Measurements from ENCODE around the gene A2ML1.

A2ML1 gene

DNA sequence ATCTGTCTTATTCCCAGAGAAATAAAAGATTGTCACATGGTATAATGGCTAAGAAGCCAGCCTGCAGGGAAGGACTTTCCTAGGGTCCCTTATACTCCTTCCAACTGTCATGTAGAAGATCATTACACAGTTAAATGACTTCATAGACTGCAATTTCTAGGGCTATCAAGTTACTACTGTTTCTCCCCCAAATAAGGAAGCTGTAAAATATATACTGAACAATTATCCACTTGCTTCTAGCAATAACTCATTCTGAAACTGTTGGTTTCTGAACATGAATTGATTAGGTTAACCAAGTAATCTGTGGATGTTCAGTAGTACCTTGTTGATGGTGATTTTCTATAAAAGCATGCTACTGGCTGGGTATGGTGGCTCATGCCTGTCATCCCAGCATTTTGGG lies 44.6 kb downstream of the A2ML1 start:
- H3K27ac ChIP-seq: no peak overlapping the region
- no peaks in the 10 kb centered on the region for H3K9me3 ChIP-seq
- no peak overlapping the region for H3K4me3 ChIP-seq (ENCODE audit: low read depth in 1 of 2, low read length in 1 of 2)
- no peak for TF ChIP-seq CTCF (IDR thresholded peaks at IDR 0.05)
- no peaks in the 10 kb centered on the region for H3K4me1 ChIP-seq (ENCODE audit: control insufficient read depth in 1 of 2, insufficient read depth in 1 of 2, low read depth in 1 of 2, low read length in 1 of 2)
- no peaks in the 10 kb centered on the region for H3K27me3 ChIP-seq
- no peaks in the 10 kb centered on the region for H3K36me3 ChIP-seq

DNA sequence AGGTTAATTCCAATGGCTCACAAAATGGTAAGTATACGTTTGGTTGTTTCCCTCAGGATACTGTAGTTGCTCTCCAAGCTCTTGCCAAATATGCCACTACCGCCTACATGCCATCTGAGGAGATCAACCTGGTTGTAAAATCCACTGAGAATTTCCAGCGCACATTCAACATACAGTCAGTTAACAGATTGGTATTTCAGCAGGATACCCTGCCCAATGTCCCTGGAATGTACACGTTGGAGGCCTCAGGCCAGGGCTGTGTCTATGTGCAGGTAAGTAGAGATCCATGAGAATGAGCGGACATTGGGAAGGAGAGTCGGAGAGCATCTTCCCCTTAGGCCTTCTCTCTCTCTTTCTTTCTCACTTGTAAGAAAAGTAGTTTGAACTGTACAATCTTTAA lies 45.4 kb downstream of the A2ML1 start:
- H3K4me3 ChIP-seq (ENCODE audit: low read depth in 1 of 2, low read length in 1 of 2): no peak overlapping the region
- no peaks in the 10 kb centered on the region for H3K27me3 ChIP-seq
- no peaks in the 10 kb centered on the region for H3K4me1 ChIP-seq (ENCODE audit: control insufficient read depth in 1 of 2, insufficient read depth in 1 of 2, low read depth in 1 of 2, low read length in 1 of 2)
- no peak overlapping the region for H3K27ac ChIP-seq
- no peak for TF ChIP-seq CTCF (IDR thresholded peaks at IDR 0.05)
- H3K36me3 ChIP-seq: no peaks in the 10 kb centered on the region
- no peaks in the 10 kb centered on the region for H3K9me3 ChIP-seq

DNA sequence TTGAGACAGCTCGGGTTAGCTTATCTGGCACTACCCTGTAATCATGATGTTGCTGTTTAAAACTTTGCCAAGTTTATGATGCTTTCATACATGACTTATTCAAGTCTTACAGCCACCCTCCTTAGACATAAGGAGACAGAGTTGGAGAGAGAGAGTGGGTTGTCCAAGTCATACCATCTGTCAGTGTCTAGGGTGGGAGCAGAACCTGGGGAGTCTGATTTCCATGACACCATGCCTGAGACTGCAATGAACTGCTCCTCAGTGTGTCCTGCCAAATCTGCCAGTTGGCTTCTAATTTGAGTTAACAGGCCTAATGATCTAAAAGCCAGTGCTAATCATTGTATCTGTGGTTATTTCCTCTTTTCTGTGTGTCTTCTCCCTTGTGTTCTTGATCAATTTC lies 48.2 kb downstream of the A2ML1 start:
- Histone ChIP-seq H3K27ac (no peak overlapping the region), H3K27me3 (no peaks in the 10 kb centered on the region), H3K4me1 (ENCODE audit: control insufficient read depth in 1 of 2, insufficient read depth in 1 of 2, low read depth in 1 of 2, low read length in 1 of 2) (no peaks in the 10 kb centered on the region), H3K9me3 (no peaks in the 10 kb centered on the region), H3K36me3 (no peaks in the 10 kb centered on the region), H3K4me3 (ENCODE audit: low read depth in 1 of 2, low read length in 1 of 2) (no peak overlapping the region)
- TF ChIP-seq CTCF (IDR thresholded peaks at IDR 0.05): no peak

- Histone ChIP-seq H3K9me3 (no peaks in the 10 kb centered on the region), H3K27me3 (no peaks in the 10 kb centered on the region), H3K27ac (no peak overlapping the region), H3K36me3 (no peaks in the 10 kb centered on the region), H3K4me3 (ENCODE audit: low read depth in 1 of 2, low read length in 1 of 2) (no peak overlapping the region), H3K4me1 (ENCODE audit: control insufficient read depth in 1 of 2, insufficient read depth in 1 of 2, low read depth in 1 of 2, low read length in 1 of 2) (no peaks in the 10 kb centered on the region)
- no peak for TF ChIP-seq CTCF (IDR thresholded peaks at IDR 0.05)
Observed at GRCh38 chr12:8871068-8871467, 48.6 kb downstream of the A2ML1 start.

- H3K27me3 ChIP-seq: no peaks in the 10 kb centered on the region
- no peaks in the 10 kb centered on the region for H3K9me3 ChIP-seq
- no peak overlapping the region for H3K4me3 ChIP-seq (ENCODE audit: low read depth in 1 of 2, low read length in 1 of 2)
- no peak for TF ChIP-seq CTCF (IDR thresholded peaks at IDR 0.05)
- no peaks in the 10 kb centered on the region for H3K4me1 ChIP-seq (ENCODE audit: control insufficient read depth in 1 of 2, insufficient read depth in 1 of 2, low read depth in 1 of 2, low read length in 1 of 2)
- H3K36me3 ChIP-seq: no peaks in the 10 kb centered on the region
- no peak overlapping the region for H3K27ac ChIP-seq
Observed at GRCh38 chr12:8876887-8877286, 54.5 kb downstream of the A2ML1 start.

All from neutrophil (primary cell).